Kidney (tissue), 14 donors: ENCODE measurements around the gene DNLZ. TPM values are rescaled to one million over a fixed set of nuclear protein-coding genes. Genes with fewer than 3 reads are reported as not detected.
A peak's percentile ranks its signal among the peaks of the same experiment; 100 is the strongest.

Experiments
- DNase-seq, 5 donors: peaks; one replicate each; pipeline ENCODE4 v3.0.0-alpha.2; 2013 to 2020
- FAIRE-seq: peaks from 2 replicates; lab custom pipeline; 2012; peaks lifted over from hg19 to GRCh38; lab: Jason Lieb, UNC
- H3K27ac ChIP-seq, 2 donors: one replicate each; pipeline ENCODE4 v1.7.0; 2013; ENCODE audit warnings: low read depth in 2 of 2, low read length in 2 of 2, inconsistent platforms in 1 of 2
- H3K27me3 ChIP-seq: one replicate; pipeline ENCODE4 v1.7.1; 2013; ENCODE audit warnings: low read length, inconsistent platforms; ENCODE audit not compliant: control insufficient read depth, insufficient read depth
- H3K36me3 ChIP-seq, 3 donors: one replicate each; pipeline versions ENCODE4 v1.7.0 to v1.7.1; 2013; ENCODE audit warnings: low read length in 3 of 3, control low read depth in 1 of 3, inconsistent platforms in 1 of 3; ENCODE audit not compliant: insufficient read depth in 3 of 3, control insufficient read depth in 2 of 3
- H3K4me1 ChIP-seq, 3 donors: one replicate each; pipeline versions ENCODE4 v1.7.0 to v1.7.1; 2013; ENCODE audit warnings: low read length in 3 of 3, inconsistent platforms in 1 of 3, low read depth in 1 of 3; ENCODE audit not compliant: control insufficient read depth in 2 of 3, insufficient read depth in 2 of 3
- H3K4me3 ChIP-seq, 3 donors: one replicate each; pipeline versions ENCODE4 v1.7.0 to v1.8.1; 2013; ENCODE audit warnings: low read length in 3 of 3, control low read depth in 1 of 3, inconsistent platforms in 1 of 3
- H3K9ac ChIP-seq, 3 donors: one replicate each; pipeline versions ENCODE4 v1.7.0 to v1.7.1; 2013; ENCODE audit warnings: low read length in 3 of 3, control low read depth in 1 of 3, inconsistent platforms in 1 of 3
- H3K9me3 ChIP-seq, 3 donors: one replicate each; pipeline versions ENCODE4 v1.7.0 to v1.7.1; 2013; ENCODE audit warnings: low read length in 3 of 3, control low read depth in 1 of 3, inconsistent platforms in 1 of 3; ENCODE audit not compliant: control insufficient read depth in 2 of 3, insufficient read depth in 1 of 3
- intact Hi-C: fragments of 100-400 bp; cut with DNase I; formaldehyde crosslinking; loops from one replicate; pipeline ENCODE4 v1.11.1; 2022
- polyA plus RNA-seq: library from polyadenylated mRNA; stranded (reverse); fragments of 350-450 nt; fragmentation: Illumina TruSeq; extraction: RNeasy Lipid Tissue Mini Kit (QIAGEN cat#74804); gene quantifications from one replicate; pipeline ENCODE4 v1.2.3, GENCODE V29; 2014; ENCODE audit warnings: low read depth, low replicate concordance; ENCODE audit not compliant: insufficient read depth
- total RNA-seq: library from RNA; stranded (reverse); fragmentation: NEBNext Ultra II Directional; extraction: Animal tissue kit (Norgen Biotek cat#: 25700); gene quantifications from one replicate; pipeline ENCODE4 v1.2.1, GENCODE V29; 2021
- TF ChIP-seq, protein P1 (sequence below): IDR thresholded peaks from 3 replicates; pipeline ENCODE4 v1.5.1; 2012; ENCODE audit warnings: mild to moderate bottlenecking, moderate library complexity, borderline replicate concordance; ENCODE audit not compliant: insufficient read depth; ENCODE audit errors: extremely low read depth
- donor health status: control.
- donor health status: control.
- donor health status: control.
- donor health status: control.
- donor health status: control.
- donor health status: DM: yes; HTN: yes; CAD: no.
- donor health status: Normal renal cell carcinoma (clear cell type).

The DNLZ gene
- total and polyA plus RNA-seq, 2 donors from 2014 or later: 22.1 to 30.4 TPM

DNA sequence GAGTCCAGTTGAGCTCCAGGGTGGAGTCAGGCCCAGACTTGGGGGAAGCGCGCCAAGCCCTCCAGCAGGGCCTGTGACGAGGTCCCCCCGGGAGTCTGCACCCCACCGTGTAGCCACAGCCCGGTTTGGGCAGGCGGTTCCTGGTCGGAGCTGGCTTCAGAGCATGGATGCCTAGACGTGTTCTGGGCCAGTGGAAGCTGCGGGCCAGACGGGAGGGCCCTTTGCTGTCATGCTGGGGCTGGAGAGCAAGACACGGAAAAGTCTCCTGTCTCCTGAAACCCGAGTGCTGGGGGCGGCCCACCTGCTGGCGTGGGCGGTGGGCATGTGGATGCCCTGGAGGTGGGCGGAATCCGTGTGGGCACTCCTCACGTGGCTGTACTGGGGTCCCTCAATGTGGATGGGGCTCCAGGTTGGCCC, 34.3 kb downstream of the DNLZ start:
- DNase-seq (peak in 1 of 5 donors; percentile 74), FAIRE-seq (no peak)
- Histone ChIP-seq H3K27me3 (no peaks in the 10 kb centered on the region), H3K4me1 (peaks cover 0 to 13% (median 0%) of the 10 kb centered on the region in 3 donors), H3K27ac (no peak overlapping the region), H3K9ac (peak overlapping the region in 1 of 3 donors; percentile 77), H3K36me3 (no peaks in the 10 kb centered on the region), H3K4me3 (peak overlapping the region in 1 of 3 donors; percentile 53), H3K9me3 (no peaks in the 10 kb centered on the region)
- intact Hi-C loops: no loop called here
- TF ChIP-seq, protein P1, sequence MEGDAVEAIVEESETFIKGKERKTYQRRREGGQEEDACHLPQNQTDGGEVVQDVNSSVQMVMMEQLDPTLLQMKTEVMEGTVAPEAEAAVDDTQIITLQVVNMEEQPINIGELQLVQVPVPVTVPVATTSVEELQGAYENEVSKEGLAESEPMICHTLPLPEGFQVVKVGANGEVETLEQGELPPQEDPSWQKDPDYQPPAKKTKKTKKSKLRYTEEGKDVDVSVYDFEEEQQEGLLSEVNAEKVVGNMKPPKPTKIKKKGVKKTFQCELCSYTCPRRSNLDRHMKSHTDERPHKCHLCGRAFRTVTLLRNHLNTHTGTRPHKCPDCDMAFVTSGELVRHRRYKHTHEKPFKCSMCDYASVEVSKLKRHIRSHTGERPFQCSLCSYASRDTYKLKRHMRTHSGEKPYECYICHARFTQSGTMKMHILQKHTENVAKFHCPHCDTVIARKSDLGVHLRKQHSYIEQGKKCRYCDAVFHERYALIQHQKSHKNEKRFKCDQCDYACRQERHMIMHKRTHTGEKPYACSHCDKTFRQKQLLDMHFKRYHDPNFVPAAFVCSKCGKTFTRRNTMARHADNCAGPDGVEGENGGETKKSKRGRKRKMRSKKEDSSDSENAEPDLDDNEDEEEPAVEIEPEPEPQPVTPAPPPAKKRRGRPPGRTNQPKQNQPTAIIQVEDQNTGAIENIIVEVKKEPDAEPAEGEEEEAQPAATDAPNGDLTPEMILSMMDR: no peak

GRCh38 chr9:136328622-136329041, 34.9 kb downstream of the DNLZ start:
- Histone ChIP-seq H3K4me1 (peaks cover 0 to 13% (median 0%) of the 10 kb centered on the region in 3 donors), H3K9ac (peak overlapping the region; percentile 39 to 77 (median 41)), H3K9me3 (no peaks in the 10 kb centered on the region), H3K4me3 (peak overlapping the region; percentile 10 to 53 (median 52)), H3K27me3 (no peaks in the 10 kb centered on the region), H3K27ac (no peak overlapping the region), H3K36me3 (no peaks in the 10 kb centered on the region)
- TF ChIP-seq, protein P1: no peak
- intact Hi-C loops: no loop called here
- DNase-seq: peak in 4 of 5 donors; percentile 51 to 79 (median 60)
- FAIRE-seq: no peak

GRCh38 chr9:136328011-136328621, 35.4 kb downstream of the DNLZ start:
- FAIRE-seq: no peak
- peak; percentile 46 to 88 (median 61) for DNase-seq

More at GRCh38 chr9:136328011-136328621, 35.4 kb downstream of the DNLZ start:
- Histone ChIP-seq H3K9ac (peak overlapping the region; percentile 30 to 77 (median 41)), H3K27ac (no peak overlapping the region), H3K4me1 (peaks cover 0 to 13% (median 0%) of the 10 kb centered on the region in 3 donors), H3K9me3 (no peaks in the 10 kb centered on the region), H3K36me3 (no peaks in the 10 kb centered on the region), H3K4me3 (peak overlapping the region; percentile 10 to 53 (median 52)), H3K27me3 (no peaks in the 10 kb centered on the region)
- intact Hi-C loops: no loop called here
- TF ChIP-seq, protein P1: no peak
